GM19193 (cell line): ENCODE measurements around the gene UBE2E3.
A peak's percentile ranks its signal among the peaks of the same experiment; 100 is the strongest.

Experiments used
- POLR2A ChIP-seq: IDR thresholded peaks from 4 replicates; pipeline ENCODE4 v1.6.1; 2011; ENCODE audit not compliant: insufficient read depth, insufficient read length; ENCODE audit errors: extremely low read depth

Gene UBE2E3

GRCh38 chr2:180980106-180980942 is at the start of gene UBE2E3:
TSS of gene UBE2E3 (plus strand) at chr2:180980605. CDS start at chr2:180982043, 1,438 bp downstream.
- TF ChIP-seq POLR2A, result peak; percentile 66

GRCh38 chr2:180931841-180932240 is 48.6 kb upstream of the UBE2E3 start:
- no peak for TF ChIP-seq POLR2A

DNA sequence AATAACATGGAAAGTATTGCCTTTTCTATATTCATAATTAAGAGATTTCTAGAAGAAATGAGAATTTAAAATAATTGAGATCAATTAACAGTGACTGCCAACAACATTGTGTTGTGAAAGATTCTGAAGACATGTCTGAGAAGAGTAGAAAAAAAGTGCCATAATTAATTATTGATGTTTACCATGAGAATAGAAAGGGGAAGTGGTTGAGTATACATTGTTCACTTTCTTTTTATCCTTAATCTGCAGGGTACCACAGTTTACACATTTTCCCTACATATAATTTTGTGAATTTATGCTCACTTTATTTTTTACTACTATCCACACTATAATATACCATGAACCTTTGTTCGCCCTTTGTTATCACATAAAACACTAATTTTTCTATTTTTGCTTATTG is 47.1 kb upstream of the UBE2E3 start:
- TF ChIP-seq POLR2A, result no peak

DNA sequence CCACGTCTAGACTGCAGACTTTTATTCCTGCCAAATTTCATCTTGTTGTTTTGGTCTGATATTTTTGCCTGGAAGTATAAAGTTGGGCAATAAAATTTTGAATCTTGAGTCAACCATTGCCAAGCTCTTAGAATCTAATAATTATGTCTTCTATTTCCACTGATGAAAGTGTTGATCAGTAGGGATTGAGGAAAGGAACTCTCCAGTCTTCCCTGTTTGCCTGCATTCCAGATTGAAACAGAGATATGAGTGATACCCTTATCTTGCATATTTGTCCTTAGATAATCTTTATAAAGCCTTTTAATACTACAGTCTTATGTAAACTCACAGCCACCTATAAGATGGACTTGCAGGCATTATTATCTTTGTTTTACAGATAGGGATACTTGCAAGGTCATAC is 45.5 kb upstream of the UBE2E3 start:
- TF ChIP-seq POLR2A, result no peak

DNA sequence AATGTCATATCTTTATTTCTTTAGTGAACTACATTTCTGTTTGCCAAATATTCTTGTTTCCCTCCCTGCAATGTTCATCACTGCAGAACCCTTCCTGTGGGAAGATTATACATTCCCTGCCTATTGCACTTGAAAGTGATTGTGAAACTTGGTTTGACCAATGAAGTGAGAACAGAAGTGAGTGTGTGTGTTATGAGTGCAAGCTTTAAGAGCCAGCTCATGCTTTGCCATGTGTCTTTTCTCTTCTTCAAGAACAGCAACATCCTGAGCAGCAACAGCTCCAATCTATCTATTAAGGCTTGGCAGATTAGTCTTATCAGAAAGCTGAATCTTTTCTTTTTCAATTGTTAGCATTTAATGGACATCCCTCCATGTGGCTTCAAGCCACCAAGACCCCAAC is 42.0 kb upstream of the UBE2E3 start:
- no peak for TF ChIP-seq POLR2A

DNA sequence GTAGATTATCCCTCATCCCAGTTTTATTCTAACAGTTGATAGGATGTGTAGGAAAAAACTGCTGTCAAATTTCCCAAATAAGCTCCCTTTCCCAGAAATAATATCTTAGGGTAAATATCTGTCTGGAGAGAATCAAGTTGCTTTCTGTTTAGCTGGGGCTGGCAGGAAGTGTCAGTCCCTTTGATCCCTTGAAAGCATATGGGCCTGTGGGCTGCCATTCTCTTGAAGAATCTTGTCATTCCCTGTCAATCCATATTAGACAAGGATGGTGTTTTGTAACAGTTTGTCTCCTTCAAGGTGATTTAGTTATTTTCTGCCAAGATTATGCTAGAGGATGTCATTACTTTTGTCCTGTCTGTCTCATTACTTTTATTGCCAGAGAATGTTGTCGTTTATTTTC is 37.1 kb upstream of the UBE2E3 start:
- no peak for TF ChIP-seq POLR2A

DNA sequence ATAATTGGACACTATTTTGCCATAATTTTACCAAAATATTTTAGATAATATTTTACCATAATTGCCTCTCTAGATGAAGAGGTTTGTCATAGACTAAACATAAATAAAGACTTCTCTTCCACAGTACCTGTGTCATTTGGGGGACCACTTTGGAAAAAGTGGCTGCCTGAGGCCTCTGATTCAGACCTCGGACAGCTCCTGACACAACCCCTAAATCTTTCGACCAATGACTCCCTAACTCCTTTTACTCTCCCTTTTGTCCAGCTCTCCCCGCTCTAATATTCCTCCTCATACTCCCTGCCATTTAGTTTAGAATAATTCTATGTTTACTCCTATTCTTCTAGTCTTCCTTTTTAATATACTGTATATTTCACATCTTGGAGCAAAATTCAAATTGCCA is 36.0 kb upstream of the UBE2E3 start:
- TF ChIP-seq POLR2A, result no peak

- TF ChIP-seq POLR2A, result no peak
These were observed 33.2 kb upstream of the UBE2E3 start for GRCh38 chr2:180947208-180947689.

- TF ChIP-seq POLR2A, result no peak
These were observed 30.5 kb upstream of the UBE2E3 start for GRCh38 chr2:180949896-180950295.

DNA sequence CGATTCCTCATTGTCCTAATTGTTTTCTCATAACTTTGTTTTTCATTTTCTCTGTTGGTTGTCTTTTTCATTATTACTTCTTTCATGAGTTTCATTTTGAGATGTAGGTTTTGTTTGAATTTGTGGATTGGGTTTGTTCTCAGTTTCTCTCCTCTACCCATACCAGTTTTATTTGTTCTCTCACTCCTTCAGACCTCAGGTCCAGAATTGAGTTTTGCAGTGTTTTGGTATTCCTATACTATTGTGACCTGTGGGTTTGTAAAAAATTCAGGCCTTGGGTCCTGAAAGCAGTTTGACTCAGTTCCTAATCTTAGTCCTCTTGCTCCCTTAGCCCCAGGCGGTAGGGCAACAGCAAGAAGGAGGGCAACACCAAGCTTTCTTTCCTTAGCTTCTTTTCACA is 28.3 kb upstream of the UBE2E3 start:
- no peak for TF ChIP-seq POLR2A

- TF ChIP-seq POLR2A, result no peak
These were observed 27.6 kb upstream of the UBE2E3 start for GRCh38 chr2:180952731-180953336.

GRCh38 chr2:180953550-180953949 is 26.9 kb upstream of the UBE2E3 start:
- no peak for TF ChIP-seq POLR2A

- TF ChIP-seq POLR2A, result no peak
These were observed 25.3 kb upstream of the UBE2E3 start for GRCh38 chr2:180955101-180955500.

GRCh38 chr2:180959787-180960186 is 20.6 kb upstream of the UBE2E3 start:
- TF ChIP-seq POLR2A, result no peak

GRCh38 chr2:180960982-180961381 is 19.4 kb upstream of the UBE2E3 start:
- no peak for TF ChIP-seq POLR2A

DNA sequence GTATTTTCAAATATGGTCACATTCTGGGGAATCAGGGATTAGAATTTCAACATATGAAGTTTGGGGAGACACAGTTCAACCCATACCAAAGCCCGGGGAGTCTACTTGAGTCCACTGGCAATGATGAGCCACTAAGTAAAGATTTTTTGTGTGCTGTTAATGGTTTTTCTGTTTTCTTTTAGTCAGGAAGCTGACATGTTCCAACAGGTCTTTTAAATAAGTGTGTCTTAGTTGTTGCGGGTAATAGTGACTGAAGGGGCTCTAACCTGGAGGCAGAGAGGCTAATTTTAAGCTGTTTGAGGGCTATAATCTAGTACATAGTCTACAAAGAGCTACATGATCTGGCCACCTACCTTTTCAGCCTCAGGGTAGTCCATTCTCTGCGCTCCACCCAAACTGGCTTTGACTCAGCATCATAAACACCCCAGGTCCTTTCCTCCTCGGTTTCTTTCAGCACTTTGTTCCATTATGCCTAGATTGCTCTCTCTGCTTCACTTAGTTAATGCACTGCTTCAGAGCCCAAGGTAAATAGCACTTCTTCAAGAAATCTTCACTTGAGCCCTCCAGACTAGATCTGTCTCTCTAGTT is 17.6 kb upstream of the UBE2E3 start:
- no peak for TF ChIP-seq POLR2A

DNA sequence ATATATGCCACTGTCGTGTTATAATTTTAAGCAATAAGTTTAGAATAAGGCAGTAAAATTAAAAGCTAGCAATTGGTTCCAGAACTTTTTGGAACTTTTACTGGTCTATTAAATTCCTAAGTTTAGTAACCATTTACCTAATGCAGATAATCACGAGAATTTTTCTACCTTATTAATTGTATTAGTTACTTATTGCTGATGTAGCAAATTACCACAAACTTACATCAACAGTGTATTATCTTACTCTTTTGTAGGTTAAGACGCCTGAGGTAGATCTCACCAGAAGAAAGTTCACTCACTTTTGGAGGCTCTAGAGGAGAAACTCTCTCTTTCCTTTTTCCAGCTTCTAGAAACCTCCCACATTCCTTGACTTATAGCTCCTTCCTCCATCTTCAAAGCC is 14.0 kb upstream of the UBE2E3 start:
- TF ChIP-seq POLR2A, result no peak

- no peak for TF ChIP-seq POLR2A
These were observed 11.3 kb upstream of the UBE2E3 start for GRCh38 chr2:180969124-180969523.
